ENCODE measurements around the gene TSC22D2.
A peak's percentile ranks its signal among the peaks of the same experiment; 100 is the strongest.

The TSC22D2 gene

DNA sequence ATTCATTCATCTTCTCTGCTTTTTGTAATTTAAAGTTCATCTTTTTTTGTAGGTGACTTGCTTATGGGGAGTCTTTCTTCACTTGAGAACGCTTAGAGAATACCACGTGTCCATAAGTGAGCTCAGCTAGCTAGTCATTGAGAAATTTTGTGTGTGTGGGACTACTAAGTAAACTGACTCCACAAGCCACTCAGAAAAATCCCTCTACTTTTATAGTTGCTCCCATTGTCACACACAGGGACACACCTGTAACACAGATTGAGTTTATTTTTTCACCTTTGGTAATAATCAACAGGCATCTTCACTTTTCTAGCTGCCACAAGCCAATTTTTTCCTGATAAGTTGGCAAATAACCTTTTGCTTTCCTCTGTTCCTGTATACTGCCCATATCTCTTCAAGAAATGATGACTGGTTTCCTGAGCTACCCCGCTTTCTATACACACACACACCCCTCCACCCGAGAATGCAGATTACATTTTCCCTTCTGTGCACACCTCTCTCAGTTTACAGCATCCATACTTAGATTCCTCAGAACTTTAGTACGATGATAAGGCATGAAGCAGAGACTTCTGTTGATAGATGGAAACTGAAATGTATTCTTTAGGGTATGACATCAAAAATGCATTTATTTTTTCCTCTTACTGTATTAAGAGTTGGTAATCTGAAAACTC, 4.6 kb downstream of the TSC22D2 start:
- Mint-ChIP-seq H3K4me3 (peak overlapping the region; percentile 78), H3K9me3 (no peaks in the 10 kb centered on the region), H3K36me3 (peaks cover 13% of the 10 kb centered on the region), H3K27ac (peak overlapping the region; percentile 7), H3K4me1 (peaks cover 36% of the 10 kb centered on the region), H3K27me3 (no peaks in the 10 kb centered on the region)
- ATAC-seq (ENCODE audit: low read depth) = no peak
- no peak for DNase-seq (ENCODE audit: low spot score in 2 of 2)

- no peak for DNase-seq (ENCODE audit: low spot score in 2 of 2)
- H3K27me3 Mint-ChIP-seq = no peaks in the 10 kb centered on the region
- H3K9me3 Mint-ChIP-seq = no peaks in the 10 kb centered on the region
- no peak for ATAC-seq (ENCODE audit: low read depth)
- H3K27ac Mint-ChIP-seq = no peak overlapping the region
- peaks cover 45% of the 10 kb centered on the region for H3K4me1 Mint-ChIP-seq
- H3K36me3 Mint-ChIP-seq = peaks cover 15% of the 10 kb centered on the region
- H3K4me3 Mint-ChIP-seq = peak overlapping the region; percentile 44
These were observed 6.2 kb downstream of the TSC22D2 start for GRCh38 chr3:150414258-150414657.

DNA sequence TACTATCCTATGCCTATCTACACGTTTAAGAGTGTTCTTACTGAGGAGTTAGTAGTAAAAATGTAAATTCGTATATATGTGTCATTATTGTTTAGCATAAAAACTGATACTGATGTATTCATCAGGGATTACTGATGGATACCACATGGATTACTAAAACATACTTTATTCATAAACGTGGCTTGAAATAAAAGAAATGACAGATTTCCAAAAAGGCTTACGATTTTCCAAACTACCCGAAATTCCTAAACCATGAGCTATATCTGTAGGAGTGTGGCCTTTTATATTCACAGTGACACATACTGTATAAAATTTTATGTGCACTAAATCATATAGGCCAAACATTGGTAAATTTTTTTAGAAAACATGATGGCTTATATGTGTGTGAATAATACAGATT, 6.9 kb downstream of the TSC22D2 start:
- DNase-seq (ENCODE audit: low spot score in 2 of 2) = no peak
- peaks cover 46% of the 10 kb centered on the region for H3K4me1 Mint-ChIP-seq
- peaks cover 15% of the 10 kb centered on the region for H3K36me3 Mint-ChIP-seq
- ATAC-seq (ENCODE audit: low read depth) = no peak
- no peaks in the 10 kb centered on the region for H3K9me3 Mint-ChIP-seq
- H3K27me3 Mint-ChIP-seq = no peaks in the 10 kb centered on the region
- H3K4me3 Mint-ChIP-seq = no peak overlapping the region
- H3K27ac Mint-ChIP-seq = no peak overlapping the region

DNA sequence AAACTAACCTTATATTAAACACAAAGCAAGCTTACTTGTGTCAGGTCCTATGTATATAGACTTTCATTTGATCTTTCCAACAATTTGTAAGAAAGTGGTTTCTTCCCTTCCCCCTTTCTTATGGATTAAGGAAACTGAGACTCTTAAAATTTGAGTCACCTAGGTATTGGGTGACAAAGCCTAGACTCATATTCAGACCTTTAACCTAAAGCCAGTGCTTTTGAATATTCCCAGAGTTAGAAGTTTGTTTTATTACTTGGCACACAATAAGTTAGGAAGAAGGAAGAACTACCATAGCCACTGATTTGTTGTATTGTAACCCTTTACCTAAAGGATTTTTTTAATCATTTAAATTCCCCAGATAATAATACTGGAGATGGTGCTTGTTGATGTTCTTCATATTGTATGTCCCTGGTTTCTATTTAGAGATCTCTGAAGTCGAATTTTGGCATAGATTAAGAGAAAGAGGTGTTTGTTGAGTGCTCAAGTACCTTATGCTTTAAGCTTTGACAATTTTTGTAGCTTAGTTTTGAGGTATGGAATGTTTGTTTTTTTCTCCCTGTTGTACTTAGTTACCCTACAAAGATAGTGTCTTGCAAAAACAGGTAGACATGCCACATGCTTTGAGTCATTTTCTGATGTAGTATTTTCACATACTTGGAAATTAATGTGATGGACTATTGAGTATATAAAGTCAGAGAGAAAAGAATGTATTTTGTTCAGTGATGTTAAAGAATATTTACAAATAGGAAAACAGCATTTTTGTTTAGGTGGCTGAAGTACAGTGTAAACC, 11.2 kb downstream of the TSC22D2 start:
- Mint-ChIP-seq H3K36me3 (peaks cover 17% of the 10 kb centered on the region), H3K4me3 (no peak overlapping the region), H3K27me3 (no peaks in the 10 kb centered on the region), H3K9me3 (no peaks in the 10 kb centered on the region), H3K4me1 (peaks cover 36% of the 10 kb centered on the region), H3K27ac (no peak overlapping the region)
- ATAC-seq (ENCODE audit: low read depth) (no peak), DNase-seq (ENCODE audit: low spot score in 2 of 2) (no peak)

GRCh38 chr3:150419959-150420358, 11.9 kb downstream of the TSC22D2 start:
- H3K4me1 Mint-ChIP-seq = peaks cover 33% of the 10 kb centered on the region
- no peak overlapping the region for H3K27ac Mint-ChIP-seq
- no peaks in the 10 kb centered on the region for H3K27me3 Mint-ChIP-seq
- DNase-seq (ENCODE audit: low spot score in 2 of 2) (no peak), ATAC-seq (ENCODE audit: low read depth) (no peak)
- H3K4me3 Mint-ChIP-seq = no peak overlapping the region
- H3K36me3 Mint-ChIP-seq = peaks cover 17% of the 10 kb centered on the region
- no peaks in the 10 kb centered on the region for H3K9me3 Mint-ChIP-seq

DNA sequence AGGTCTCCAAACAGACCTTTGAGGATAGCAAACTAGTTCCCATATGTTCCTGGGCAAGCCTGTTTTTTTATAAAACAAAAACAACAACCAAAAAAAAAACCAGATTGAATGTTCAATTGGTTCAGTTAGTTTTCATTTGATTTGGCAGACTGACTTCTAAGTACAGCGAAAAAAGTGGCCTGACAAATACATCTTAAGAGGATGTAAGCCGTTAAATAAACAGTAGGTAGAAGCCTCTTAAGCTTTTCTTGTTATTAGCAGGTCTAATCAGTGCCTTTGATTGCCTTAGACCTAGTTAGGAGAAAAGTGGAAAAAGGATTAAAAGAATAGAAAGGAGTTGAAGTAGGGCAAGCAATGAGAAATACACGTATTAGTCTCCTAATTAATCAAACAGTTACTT, 13.2 kb downstream of the TSC22D2 start:
- no peak for DNase-seq (ENCODE audit: low spot score in 2 of 2)
- H3K27me3 Mint-ChIP-seq = no peaks in the 10 kb centered on the region
- no peak overlapping the region for H3K27ac Mint-ChIP-seq
- no peak for ATAC-seq (ENCODE audit: low read depth)
- peaks cover 17% of the 10 kb centered on the region for H3K36me3 Mint-ChIP-seq
- H3K4me1 Mint-ChIP-seq = peaks cover 33% of the 10 kb centered on the region
- no peak overlapping the region for H3K4me3 Mint-ChIP-seq
- H3K9me3 Mint-ChIP-seq = no peaks in the 10 kb centered on the region

- ATAC-seq (ENCODE audit: low read depth) (no peak), DNase-seq (ENCODE audit: low spot score in 2 of 2) (no peak)
- peaks cover 37% of the 10 kb centered on the region for H3K4me1 Mint-ChIP-seq
- H3K36me3 Mint-ChIP-seq = peaks cover 18% of the 10 kb centered on the region
- H3K9me3 Mint-ChIP-seq = no peaks in the 10 kb centered on the region
- no peak overlapping the region for H3K27ac Mint-ChIP-seq
- H3K27me3 Mint-ChIP-seq = no peaks in the 10 kb centered on the region
- H3K4me3 Mint-ChIP-seq = no peak overlapping the region
These were observed 13.9 kb downstream of the TSC22D2 start for GRCh38 chr3:150421799-150422548.

- Mint-ChIP-seq H3K27me3 (no peaks in the 10 kb centered on the region), H3K36me3 (peaks cover 16% of the 10 kb centered on the region), H3K27ac (no peak overlapping the region), H3K4me1 (peaks cover 35% of the 10 kb centered on the region), H3K4me3 (no peak overlapping the region), H3K9me3 (no peaks in the 10 kb centered on the region)
- no peak for ATAC-seq (ENCODE audit: low read depth)
- DNase-seq (ENCODE audit: low spot score in 2 of 2) = no peak
These were observed 14.8 kb downstream of the TSC22D2 start for GRCh38 chr3:150422907-150423306.

DNA sequence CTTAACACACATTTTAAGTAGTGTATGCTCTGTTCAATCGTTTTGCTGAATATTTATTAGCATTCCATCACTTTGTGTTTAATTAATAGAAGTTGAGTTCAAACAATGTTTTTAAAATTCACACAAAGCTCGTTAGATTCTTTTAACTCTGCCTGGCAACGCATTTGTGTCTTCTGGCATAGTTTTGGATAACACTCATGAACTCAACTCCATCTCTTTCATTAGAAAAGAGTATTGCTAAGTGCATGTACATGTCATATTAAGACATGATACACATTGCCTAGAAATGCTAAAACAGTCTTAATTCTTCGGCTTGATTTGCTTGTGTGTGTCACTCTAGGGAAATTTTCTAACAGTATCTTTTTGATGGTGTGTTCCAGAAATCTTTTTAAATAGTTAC, 15.7 kb downstream of the TSC22D2 start:
- Mint-ChIP-seq H3K27ac (no peak overlapping the region), H3K36me3 (peaks cover 16% of the 10 kb centered on the region), H3K9me3 (no peaks in the 10 kb centered on the region), H3K4me1 (peaks cover 34% of the 10 kb centered on the region), H3K4me3 (no peak overlapping the region), H3K27me3 (no peaks in the 10 kb centered on the region)
- DNase-seq (ENCODE audit: low spot score in 2 of 2) (no peak), ATAC-seq (ENCODE audit: low read depth) (no peak)

DNA sequence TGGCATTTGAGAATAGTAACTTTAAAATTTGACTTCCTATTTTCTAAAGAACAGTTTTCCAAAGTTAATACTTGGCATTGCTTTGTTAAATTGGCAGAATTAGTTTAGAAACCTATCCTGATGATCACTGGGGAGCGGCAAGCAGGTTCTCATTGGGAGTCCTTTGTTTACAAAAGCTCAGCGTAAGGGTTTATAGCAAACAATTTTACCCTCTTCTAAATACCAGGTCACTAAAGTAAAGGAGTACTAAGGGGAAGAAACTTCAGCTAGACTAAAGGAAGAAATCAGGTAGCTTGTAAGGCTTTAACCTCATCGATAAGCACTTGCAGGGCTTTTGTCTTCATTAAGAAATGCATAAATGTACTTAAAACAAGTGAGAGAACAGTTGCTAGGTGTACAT, 18.2 kb downstream of the TSC22D2 start:
- Mint-ChIP-seq H3K27me3 (no peaks in the 10 kb centered on the region), H3K4me3 (no peak overlapping the region), H3K27ac (no peak overlapping the region), H3K4me1 (peaks cover 39% of the 10 kb centered on the region), H3K36me3 (peaks cover 17% of the 10 kb centered on the region), H3K9me3 (no peaks in the 10 kb centered on the region)
- ATAC-seq (ENCODE audit: low read depth) (no peak), DNase-seq (ENCODE audit: low spot score in 2 of 2) (no peak)

- ATAC-seq (ENCODE audit: low read depth) = peak; percentile 51
- Mint-ChIP-seq H3K4me3 (no peak overlapping the region), H3K27ac (peak overlapping the region; percentile 42), H3K27me3 (no peaks in the 10 kb centered on the region), H3K36me3 (peaks cover 11% of the 10 kb centered on the region), H3K4me1 (peaks cover 36% of the 10 kb centered on the region), H3K9me3 (no peaks in the 10 kb centered on the region)
- no peak for DNase-seq (ENCODE audit: low spot score in 2 of 2)
These were observed 20.5 kb downstream of the TSC22D2 start for GRCh38 chr3:150428562-150428961.

- Mint-ChIP-seq H3K4me3 (no peak overlapping the region), H3K4me1 (peaks cover 40% of the 10 kb centered on the region), H3K27me3 (no peaks in the 10 kb centered on the region), H3K9me3 (no peaks in the 10 kb centered on the region), H3K36me3 (peaks cover 11% of the 10 kb centered on the region), H3K27ac (no peak overlapping the region)
- no peak for DNase-seq (ENCODE audit: low spot score in 2 of 2)
- ATAC-seq (ENCODE audit: low read depth) = no peak
These were observed 21.9 kb downstream of the TSC22D2 start for GRCh38 chr3:150429767-150430671.

DNA sequence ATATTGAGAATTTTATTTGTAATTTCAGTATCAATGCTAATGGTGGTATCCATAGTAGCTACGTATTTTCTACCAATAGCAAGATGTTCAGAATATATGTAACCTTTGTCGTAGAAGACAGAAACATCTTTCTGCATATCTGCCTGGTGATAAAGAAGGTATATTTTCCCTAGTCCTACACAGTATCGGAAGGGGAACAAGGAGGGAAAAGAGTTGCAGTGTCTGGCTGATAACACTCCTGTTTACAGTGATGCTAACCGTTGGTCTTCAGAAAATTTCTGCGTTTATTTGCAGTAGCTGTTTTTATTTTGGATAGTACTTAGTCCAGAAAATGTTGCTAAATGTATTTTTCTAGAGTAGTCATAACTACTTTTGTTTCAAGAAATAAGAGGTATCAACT, 25.2 kb downstream of the TSC22D2 start:
- no peaks in the 10 kb centered on the region for H3K9me3 Mint-ChIP-seq

More for the DNA sequence above, 25.2 kb downstream of the TSC22D2 start:
- H3K27me3 Mint-ChIP-seq = no peaks in the 10 kb centered on the region
- H3K4me1 Mint-ChIP-seq = peaks cover 22% of the 10 kb centered on the region
- peaks cover 4% of the 10 kb centered on the region for H3K36me3 Mint-ChIP-seq
- ATAC-seq (ENCODE audit: low read depth) = no peak
- no peak overlapping the region for H3K27ac Mint-ChIP-seq
- no peak overlapping the region for H3K4me3 Mint-ChIP-seq
- no peak for DNase-seq (ENCODE audit: low spot score in 2 of 2)
